Keratinocyte (primary cell): Measurements from ENCODE around the gene ALOX5AP.

Experiments used
- EZH2 ChIP-seq: IDR thresholded peaks from one replicate; pipeline ENCODE4 v1.6.1; 2012; ENCODE audit warnings: inconsistent platforms, mild to moderate bottlenecking, low read length, moderate library complexity
- TF ChIP-seq, protein P1 (sequence below), 3 experiments: IDR thresholded peaks in 1 of 3; conservative IDR thresholded peaks in 1 of 3; optimal IDR thresholded peaks in 1 of 3; 2 replicates in 2 of 3; 3 replicates in 1 of 3; pipeline versions ENCODE3 to v1.5.1; 2011; ENCODE audit warnings: low read length in 3 of 3, mild to moderate bottlenecking in 3 of 3, moderate library complexity in 2 of 3, control low read depth in 1 of 3, inconsistent platforms in 1 of 3; ENCODE audit not compliant: insufficient read depth in 2 of 3; ENCODE audit errors: extremely low read depth in 1 of 3

DNA sequence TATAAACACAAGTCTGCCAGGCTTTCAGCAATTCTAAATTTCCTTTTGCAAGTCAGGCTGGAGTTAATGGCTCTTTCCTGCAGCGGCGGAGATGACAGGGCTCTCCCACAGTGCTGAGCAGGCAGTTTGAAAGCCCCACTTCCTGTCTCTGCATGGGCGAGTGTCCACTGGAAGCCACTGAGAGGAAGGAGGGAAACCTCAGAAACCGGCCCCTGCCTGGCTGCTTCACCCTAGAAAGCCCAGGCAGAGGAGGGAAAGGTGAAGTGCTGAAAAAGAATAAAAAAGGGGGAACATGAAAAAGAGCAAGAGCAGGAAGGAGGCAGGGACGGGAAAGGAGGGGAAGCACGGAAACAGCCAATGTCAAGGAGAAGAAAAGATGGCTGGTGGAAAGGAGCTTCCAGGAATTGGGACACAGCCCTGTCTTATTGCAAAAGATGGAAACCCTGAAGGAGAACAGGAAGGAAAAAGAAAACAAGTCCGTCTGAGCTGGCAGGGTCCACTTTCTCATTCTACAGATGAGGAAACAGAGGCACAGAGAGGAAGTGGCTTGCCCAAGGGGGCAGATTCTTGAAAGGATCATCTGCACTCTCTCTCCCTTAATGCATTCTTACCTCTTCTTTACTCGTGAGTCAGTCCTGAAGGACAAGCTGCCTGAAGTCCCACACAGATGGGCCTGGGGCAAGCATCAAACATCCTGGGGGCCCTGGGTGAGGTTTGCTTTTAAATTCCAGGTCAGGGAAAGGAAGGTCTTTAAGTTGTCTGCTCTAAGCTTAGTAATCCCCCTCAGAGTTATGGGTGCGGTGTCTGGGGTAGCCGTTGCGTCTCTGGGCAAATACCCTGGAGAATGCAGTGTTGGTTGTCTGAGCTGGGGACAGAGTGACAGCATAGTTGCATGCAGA, 38.8 kb upstream of the ALOX5AP start:
- TF ChIP-seq, protein P1, sequence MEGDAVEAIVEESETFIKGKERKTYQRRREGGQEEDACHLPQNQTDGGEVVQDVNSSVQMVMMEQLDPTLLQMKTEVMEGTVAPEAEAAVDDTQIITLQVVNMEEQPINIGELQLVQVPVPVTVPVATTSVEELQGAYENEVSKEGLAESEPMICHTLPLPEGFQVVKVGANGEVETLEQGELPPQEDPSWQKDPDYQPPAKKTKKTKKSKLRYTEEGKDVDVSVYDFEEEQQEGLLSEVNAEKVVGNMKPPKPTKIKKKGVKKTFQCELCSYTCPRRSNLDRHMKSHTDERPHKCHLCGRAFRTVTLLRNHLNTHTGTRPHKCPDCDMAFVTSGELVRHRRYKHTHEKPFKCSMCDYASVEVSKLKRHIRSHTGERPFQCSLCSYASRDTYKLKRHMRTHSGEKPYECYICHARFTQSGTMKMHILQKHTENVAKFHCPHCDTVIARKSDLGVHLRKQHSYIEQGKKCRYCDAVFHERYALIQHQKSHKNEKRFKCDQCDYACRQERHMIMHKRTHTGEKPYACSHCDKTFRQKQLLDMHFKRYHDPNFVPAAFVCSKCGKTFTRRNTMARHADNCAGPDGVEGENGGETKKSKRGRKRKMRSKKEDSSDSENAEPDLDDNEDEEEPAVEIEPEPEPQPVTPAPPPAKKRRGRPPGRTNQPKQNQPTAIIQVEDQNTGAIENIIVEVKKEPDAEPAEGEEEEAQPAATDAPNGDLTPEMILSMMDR (optimal IDR thresholded peaks at IDR 0.05 in 1 of 3, IDR thresholded peaks at IDR 0.05 in 1 of 3, conservative IDR thresholded peaks at IDR 0.05 in 1 of 3; ENCODE audit: extremely low read depth in 1 of 3, insufficient read depth in 2 of 3, low read length in 3 of 3) = no peak
- TF ChIP-seq EZH2 = no peak
